SK-N-SH (cell line): ENCODE results near the gene GLRX5. TPM values are rescaled to one million over a fixed set of nuclear protein-coding genes. Genes with fewer than 3 reads are reported as not detected.
A peak's percentile ranks its signal among the peaks of the same experiment; 100 is the strongest.

Experiments
- CTCF ChIA-PET: fragments of 300-600, 350-600 bp; formaldehyde crosslinking; extraction: SDS; loops from one replicate; lab custom pipeline; 2021; lab: Yijun Ruan, JAX
- POLR2A ChIA-PET: fragments of 350-600 bp; sonication (Branson Sonifier 250); formaldehyde crosslinking; extraction: SDS; loops from one replicate; lab custom pipeline; 2020; ENCODE audit warnings: antibody characterized with exemption, inconsistent platforms; lab: Yijun Ruan, JAX
- DNase-seq: peaks from one replicate; pipeline ENCODE4 v3.0.0; 2012
- H2AFZ ChIP-seq: fragments of 200-600 bp; sonication (generic); 2 replicates; pipeline ENCODE4 v1.8.1; 2016; ENCODE audit warnings: antibody characterized with exemption, mild to moderate bottlenecking, low read depth
- H3F3A ChIP-seq: fragments of 200-600 bp; sonication (generic); replicated peaks from 2 replicates; pipeline ENCODE3; 2016; ENCODE audit warnings: antibody characterized with exemption, mild to moderate bottlenecking; ENCODE audit not compliant: insufficient read depth
- H3K27ac ChIP-seq, 2 experiments: fragments of 200-500 bp in 1 of 2; fragments of 200-600 bp in 1 of 2; sonication (Bioruptor generic) in 1 of 2; sonication (generic), shearing (Covaris generic) in 1 of 2; 2 replicates each; pipeline versions ENCODE4 v1.5.1 to v1.6.1; 2014 to 2016; ENCODE audit warnings: low read depth in 2 of 2, inconsistent platforms in 1 of 2, low read length in 1 of 2, mild to moderate bottlenecking in 1 of 2, mixed read lengths in 1 of 2
- H3K27me3 ChIP-seq: fragments of 200-600 bp; sonication (generic), shearing (Covaris generic); 2 replicates; pipeline ENCODE4 v1.6.1; 2016; ENCODE audit warnings: mixed run types; ENCODE audit not compliant: insufficient read depth
- H3K36me3 ChIP-seq, 2 experiments: fragments of 200-500 bp in 1 of 2; fragments of 200-600 bp in 1 of 2; sonication (Bioruptor generic) in 1 of 2; sonication (generic) in 1 of 2; replicated peaks in 1 of 2; 2 replicates each; pipeline versions ENCODE3 to v1.5.1; 2014 to 2016; ENCODE audit warnings: low read length in 1 of 2, mild to moderate bottlenecking in 1 of 2; ENCODE audit not compliant: insufficient read depth in 2 of 2, control insufficient read depth in 1 of 2
- H3K4me1 ChIP-seq, 2 experiments: fragments of 200-500 bp in 1 of 2; fragments of 200-600 bp in 1 of 2; sonication (Bioruptor generic) in 1 of 2; sonication (generic), shearing (Covaris generic) in 1 of 2; 2 replicates each; pipeline versions ENCODE4 v1.5.1 to v1.6.1; 2014 to 2016; ENCODE audit warnings: low read depth in 1 of 2, low read length in 1 of 2, mixed run types in 1 of 2; ENCODE audit not compliant: insufficient read depth in 2 of 2, control insufficient read depth in 1 of 2
- H3K4me2 ChIP-seq: fragments of 200-600 bp; sonication (generic), shearing (Covaris generic); 2 replicates; pipeline ENCODE4 v1.6.1; 2017; ENCODE audit warnings: mixed run types
- H3K4me3 ChIP-seq, 2 experiments: fragments of 200-500 bp in 1 of 2; fragments of 200-600 bp in 1 of 2; sonication (Bioruptor generic) in 1 of 2; sonication (generic), shearing (Covaris generic) in 1 of 2; 2 replicates each; pipeline versions ENCODE4 v1.5.1 to v1.8.1; 2014 to 2016; ENCODE audit warnings: low read depth in 2 of 2, inconsistent platforms in 1 of 2, low read length in 1 of 2, mild to moderate bottlenecking in 1 of 2, mixed read lengths in 1 of 2, moderate library complexity in 1 of 2
- H3K79me2 ChIP-seq: fragments of 200-600 bp; sonication (generic); 2 replicates; pipeline ENCODE4 v1.8.1; 2017; ENCODE audit warnings: mild to moderate bottlenecking; ENCODE audit not compliant: insufficient read depth
- H3K9ac ChIP-seq: fragments of 200-600 bp; sonication (generic); 2 replicates; pipeline ENCODE4 v1.6.1; 2017; ENCODE audit warnings: mixed run types
- H3K9me2 ChIP-seq: fragments of 200-600 bp; sonication (generic); 2 replicates; pipeline ENCODE4 v1.6.1; 2017; ENCODE audit warnings: mixed run types
- H3K9me3 ChIP-seq: fragments of 200-600 bp; sonication (generic); 2 replicates; pipeline ENCODE4 v1.6.1; 2017; ENCODE audit warnings: mixed run types, mild to moderate bottlenecking, moderate library complexity
- H4K20me1 ChIP-seq: fragments of 200-600 bp; sonication (generic); 2 replicates; pipeline ENCODE4 v1.6.1; 2017; ENCODE audit warnings: mild to moderate bottlenecking, mixed run types; ENCODE audit not compliant: insufficient read depth
- CTCF ChIP-seq: fragments of 200-600 bp; sonication (generic); IDR thresholded peaks from 2 replicates; pipeline ENCODE4 v1.6.1; 2017; ENCODE audit warnings: antibody characterized with exemption, mild to moderate bottlenecking, moderate library complexity
- EP300 ChIP-seq, 2 experiments: IDR thresholded peaks; 2 replicates each; pipeline versions ENCODE4 v1.4.0 to v1.6.1; 2012; ENCODE audit warnings: borderline replicate concordance in 1 of 2, low read depth in 1 of 2, low read length in 1 of 2
- EZH2phosphoT487 ChIP-seq: fragments of 200-600 bp; sonication (generic); IDR thresholded peaks from 2 replicates; pipeline ENCODE4 v1.6.1; 2017; ENCODE audit warnings: low read depth, mixed run types, mild to moderate bottlenecking, antibody characterized with exemption, moderate library complexity, borderline replicate concordance
- FOSL2 ChIP-seq: IDR thresholded peaks from 2 replicates; pipeline ENCODE4 v1.4.0; 2012; ENCODE audit warnings: low read depth, mild to moderate bottlenecking, moderate library complexity, borderline replicate concordance
- FOXJ3 ChIP-seq: sonication (generic); formaldehyde crosslinking; IDR thresholded peaks from 2 replicates; pipeline ENCODE4 v1.5.1; 2020; ENCODE audit warnings: mild to moderate bottlenecking, missing genetic modification reagents
- GABPA ChIP-seq: IDR thresholded peaks from 2 replicates; pipeline ENCODE4 v1.4.0; 2012; ENCODE audit warnings: low read depth, mild to moderate bottlenecking
- MAX ChIP-seq: IDR thresholded peaks from 2 replicates; pipeline ENCODE4 v1.4.0; 2012; ENCODE audit warnings: low read depth
- MXI1 ChIP-seq: IDR thresholded peaks from 2 replicates; pipeline ENCODE4 v1.6.1; 2012; ENCODE audit warnings: mild to moderate bottlenecking, low read depth, low read length, improper control_type of control experiment
- PBX3 ChIP-seq: IDR thresholded peaks from 2 replicates; pipeline ENCODE4; 2012
- POLR2AphosphoS5 ChIP-seq: IDR thresholded peaks from 2 replicates; pipeline ENCODE4 v1.6.1; 2012; ENCODE audit warnings: low read depth, low read length
- RCOR1 ChIP-seq: fragments of 150-350 bp; IDR thresholded peaks from 2 replicates; pipeline ENCODE4 v1.6.1; 2017; ENCODE audit warnings: antibody characterized with exemption, low read length
- RFX5 ChIP-seq: IDR thresholded peaks from 2 replicates; pipeline ENCODE4 v1.6.1; 2012; ENCODE audit warnings: mild to moderate bottlenecking, improper control_type of control experiment, low read length
- RXRA ChIP-seq: IDR thresholded peaks from 2 replicates; pipeline ENCODE4 v1.4.0; 2012; ENCODE audit warnings: low read depth, mild to moderate bottlenecking, borderline replicate concordance
- SIN3A ChIP-seq: IDR thresholded peaks from 2 replicates; pipeline ENCODE4 v1.6.1; 2012; ENCODE audit warnings: low read depth, mild to moderate bottlenecking, low read length, moderate library complexity, borderline replicate concordance
- TAF1 ChIP-seq: IDR thresholded peaks from 2 replicates; pipeline ENCODE4 v1.6.1; 2012; ENCODE audit warnings: low read depth, mild to moderate bottlenecking, low read length, moderate library complexity, borderline replicate concordance
- ZBTB33 ChIP-seq: IDR thresholded peaks from 2 replicates; pipeline ENCODE4 v1.4.0; 2012; ENCODE audit warnings: low read depth, borderline replicate concordance
- WGBS: methylation state at CpG from one replicate; pipeline ENCODE4 v1.1.6; 2017; ENCODE audit warnings: low lambda C conversion rate; 5-methylcytosine and 5-hydroxymethylcytosine counted together
- polyA plus RNA-seq, 3 experiments: library from polyadenylated mRNA; depleted of rRNA; stranded (reverse); fragments of >200 nt; gene quantifications; 2 replicates each; pipeline ENCODE4 v1.2.3, GENCODE V29; 2012

Gene GLRX5
- polyA plus RNA-seq, 1 of the 3 experiments (the other 2 are of a cell fraction): 29.1 TPM

GRCh38 chr14:95524706-95525512, 9.9 kb upstream of the GLRX5 start:
- TF ChIP-seq PBX3 (no peak), FOSL2 (no peak), MAX (no peak), EP300 (IDR thresholded peaks at IDR 0.05; ENCODE audit: borderline replicate concordance in 1 of 2, low read depth in 1 of 2, low read length in 1 of 2) (no peak), RCOR1 (no peak), SIN3A (no peak), GABPA (no peak), POLR2AphosphoS5 (no peak), RFX5 (no peak), TAF1 (no peak)
- Histone ChIP-seq H3F3A (peaks cover 18% of the 10 kb centered on the region), H3K4me1 (peaks cover 8 to 32% of the 10 kb centered on the region in 2 experiments)

GRCh38 chr14:95525999-95526398, 8.9 kb upstream of the GLRX5 start:
- no peaks in the 10 kb centered on the region for H3K27me3 ChIP-seq
- no peak overlapping the region for H3K9ac ChIP-seq
- H3K79me2 ChIP-seq: peaks cover 31% of the 10 kb centered on the region
- WGBS: 90% methylated on average over 5 of the region's 5 CpGs
- H3K9me3 ChIP-seq: no peaks in the 10 kb centered on the region
- no peaks in the 10 kb centered on the region for H3K9me2 ChIP-seq
- H3K36me3 ChIP-seq: peaks cover 5 to 7% of the 10 kb centered on the region in 2 experiments
- H3K4me3 ChIP-seq: no peak overlapping the region
- TF ChIP-seq POLR2AphosphoS5 (no peak), RFX5 (no peak), PBX3 (no peak), EZH2phosphoT487 (no peak), FOSL2 (no peak), MXI1 (no peak), CTCF (no peak), FOXJ3 (CRISPR knock-in tag) (no peak), RXRA (no peak), ZBTB33 (no peak)
- TF ChIP-seq, all 33 proteins: peak for 0
- CTCF ChIA-PET: interaction anchor here (1.0 to 15.5 kb wide), 8 partner anchors 11 to 530 kb away, joined by 3 to 254 read pairs (median 12); partner anchors contain the start of gene SYNE3
- H3F3A ChIP-seq: peaks cover 20% of the 10 kb centered on the region
- no peak overlapping the region for H3K4me2 ChIP-seq
- H3K4me1 ChIP-seq: peaks cover 6 to 26% of the 10 kb centered on the region in 2 experiments; a peak in 3 of 4 replicates
- no peak overlapping the region for H2AFZ ChIP-seq
- DNase-seq: no peak
- H3K27ac ChIP-seq: no peak overlapping the region
- POLR2A ChIA-PET: no interaction called here
- H4K20me1 ChIP-seq: 0 out of 2 replicates have a peak, but pooled peaks cover 6% of the 10 kb centered on the region

More at GRCh38 chr14:95524706-95525512, 9.9 kb upstream of the GLRX5 start:
- CTCF ChIA-PET: interaction anchor here (1.6 to 15.5 kb wide), 4 partner anchors 81 to 531 kb away, joined by 3 to 254 read pairs (median 16); no protein-coding TSS in a partner anchor
- no peak overlapping the region for H3K9ac ChIP-seq
- H3K4me2 ChIP-seq: 0 out of 2 replicates have a peak overlapping the region, but pooled peaks have one; percentile 38
- H4K20me1 ChIP-seq: no peaks in the 10 kb centered on the region
- no peaks in the 10 kb centered on the region for H3K27me3 ChIP-seq
- no peaks in the 10 kb centered on the region for H3K9me3 ChIP-seq
- no peak overlapping the region for H3K27ac ChIP-seq
- H3K36me3 ChIP-seq: peaks cover 3 to 4% of the 10 kb centered on the region in 2 experiments
- POLR2A ChIA-PET: interaction anchor here (0.6 kb wide), 1 partner anchor 10 kb away, joined by 3 read pairs; no protein-coding TSS in a partner anchor
- no peak for DNase-seq
- H3K4me3 ChIP-seq: no peak overlapping the region
- H3K9me2 ChIP-seq: no peaks in the 10 kb centered on the region
- H3K79me2 ChIP-seq: peaks cover 20% of the 10 kb centered on the region
- H2AFZ ChIP-seq: no peak overlapping the region
- WGBS: 80% methylated on average over 4 of the region's 6 CpGs
